Mammary epithelial cell (primary cell): ENCODE results near the gene SENP1.

Experiments
- EZH2 ChIP-seq: IDR thresholded peaks from 2 replicates; pipeline ENCODE4 v1.6.1; 2012; ENCODE audit warnings: low read length, inconsistent platforms, borderline replicate concordance
- TF ChIP-seq, protein P1 (sequence below), 2 donors: IDR thresholded peaks in 1 of 2; conservative IDR thresholded peaks in 1 of 2; 2 replicates each; pipeline ENCODE4 v1.5.1; 2011 to 2012; ENCODE audit warnings: inconsistent platforms in 2 of 2, low read length in 2 of 2, mild to moderate bottlenecking in 2 of 2, control low read depth in 1 of 2, low read depth in 1 of 2; ENCODE audit not compliant: insufficient read depth in 1 of 2; ENCODE audit errors: extremely low read depth in 1 of 2

DNA sequence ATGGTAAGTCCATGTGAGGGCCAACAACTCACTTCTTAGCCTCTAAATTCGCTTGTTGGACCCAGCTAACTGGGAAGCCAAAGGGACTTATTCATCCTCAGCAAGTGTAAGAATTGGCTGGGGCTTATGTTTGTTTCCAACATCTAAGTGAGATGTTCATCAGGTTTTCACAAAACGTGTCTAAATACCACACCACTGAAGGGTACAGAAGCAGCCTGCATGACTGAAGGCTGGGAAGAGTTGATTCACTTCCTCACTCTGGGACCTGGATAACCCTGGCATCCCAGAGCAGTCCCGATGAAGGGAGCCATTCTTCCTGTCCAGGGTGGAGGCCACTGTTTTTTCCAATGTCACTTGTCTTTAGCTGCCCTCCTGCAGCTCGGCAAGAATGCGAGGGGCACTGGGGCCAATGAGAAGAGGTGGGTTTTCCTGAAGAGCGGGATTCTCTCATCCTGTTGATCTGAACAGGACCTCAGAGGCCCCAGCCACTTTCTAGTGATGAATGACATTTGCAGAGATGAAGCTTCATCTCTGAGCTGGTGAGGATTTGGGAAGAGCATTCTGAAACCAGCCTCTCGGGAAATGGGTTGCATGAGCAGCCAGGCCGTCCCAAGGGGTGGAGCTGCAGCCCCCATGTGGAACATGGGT is 89.4 kb downstream of the SENP1 start:
- TF ChIP-seq, protein P1, sequence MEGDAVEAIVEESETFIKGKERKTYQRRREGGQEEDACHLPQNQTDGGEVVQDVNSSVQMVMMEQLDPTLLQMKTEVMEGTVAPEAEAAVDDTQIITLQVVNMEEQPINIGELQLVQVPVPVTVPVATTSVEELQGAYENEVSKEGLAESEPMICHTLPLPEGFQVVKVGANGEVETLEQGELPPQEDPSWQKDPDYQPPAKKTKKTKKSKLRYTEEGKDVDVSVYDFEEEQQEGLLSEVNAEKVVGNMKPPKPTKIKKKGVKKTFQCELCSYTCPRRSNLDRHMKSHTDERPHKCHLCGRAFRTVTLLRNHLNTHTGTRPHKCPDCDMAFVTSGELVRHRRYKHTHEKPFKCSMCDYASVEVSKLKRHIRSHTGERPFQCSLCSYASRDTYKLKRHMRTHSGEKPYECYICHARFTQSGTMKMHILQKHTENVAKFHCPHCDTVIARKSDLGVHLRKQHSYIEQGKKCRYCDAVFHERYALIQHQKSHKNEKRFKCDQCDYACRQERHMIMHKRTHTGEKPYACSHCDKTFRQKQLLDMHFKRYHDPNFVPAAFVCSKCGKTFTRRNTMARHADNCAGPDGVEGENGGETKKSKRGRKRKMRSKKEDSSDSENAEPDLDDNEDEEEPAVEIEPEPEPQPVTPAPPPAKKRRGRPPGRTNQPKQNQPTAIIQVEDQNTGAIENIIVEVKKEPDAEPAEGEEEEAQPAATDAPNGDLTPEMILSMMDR (conservative IDR thresholded peaks at IDR 0.05 in 1 of 2, IDR thresholded peaks at IDR 0.05 in 1 of 2; ENCODE audit: extremely low read depth in 1 of 2, insufficient read depth in 1 of 2, low read depth in 1 of 2, low read length in 2 of 2) = no peak
- TF ChIP-seq EZH2 = no peak
